Astrocyte (in vitro differentiated cells and primary cell): ENCODE data around the gene MGAT5. TPM values are rescaled to one million over a fixed set of nuclear protein-coding genes. Genes with fewer than 3 reads are reported as not detected.
A peak's percentile ranks its signal among the peaks of the same experiment; 100 is the strongest.

Source experiments
- DNase-seq: peaks from one replicate; pipeline ENCODE4 v3.0.0-alpha.2; 2010; ENCODE audit warnings: low read depth
- FAIRE-seq: peaks from 2 replicates; lab custom pipeline; 2011; peaks lifted over from hg19 to GRCh38; lab: Jason Lieb, UNC
- H2AFZ ChIP-seq: 2 replicates; pipeline ENCODE4 v1.6.0; 2012; ENCODE audit warnings: low read depth, low read length, inconsistent platforms
- H3K27ac ChIP-seq: 2 replicates; pipeline ENCODE4 v1.5.1; 2011; ENCODE audit warnings: low read depth, low read length, inconsistent platforms
- H3K27me3 ChIP-seq: 2 replicates; pipeline ENCODE4 v1.6.0; 2011; ENCODE audit warnings: low read length, inconsistent platforms; ENCODE audit not compliant: insufficient read depth
- H3K36me3 ChIP-seq: 2 replicates; pipeline ENCODE4 v1.5.1; 2011; ENCODE audit warnings: low read length, inconsistent platforms; ENCODE audit not compliant: insufficient read depth
- H3K4me1 ChIP-seq: 2 replicates; pipeline ENCODE4 v1.5.1; 2011; ENCODE audit warnings: low read length, inconsistent platforms; ENCODE audit not compliant: insufficient read depth
- H3K4me2 ChIP-seq: 2 replicates; pipeline ENCODE4 v1.6.0; 2012; ENCODE audit warnings: low read length, inconsistent platforms
- H3K4me3 ChIP-seq: 2 replicates; pipeline ENCODE4 v1.5.1; 2011; ENCODE audit warnings: low read depth, mild to moderate bottlenecking, low read length, inconsistent platforms; ENCODE audit not compliant: insufficient read depth
- H3K79me2 ChIP-seq: 2 replicates; pipeline ENCODE4 v1.6.0; 2012; ENCODE audit warnings: mild to moderate bottlenecking, low read length, inconsistent platforms; ENCODE audit not compliant: insufficient read depth
- H3K9ac ChIP-seq: 2 replicates; pipeline ENCODE4 v1.6.0; 2012; ENCODE audit warnings: mild to moderate bottlenecking, low read length, inconsistent platforms
- H3K9me3 ChIP-seq: 2 replicates; pipeline ENCODE4 v1.5.1; 2012; ENCODE audit warnings: low read depth, mild to moderate bottlenecking, low read length, inconsistent platforms; ENCODE audit not compliant: insufficient read depth
- H4K20me1 ChIP-seq: 2 replicates; pipeline ENCODE4 v1.6.0; 2012; ENCODE audit warnings: low read length, inconsistent platforms; ENCODE audit not compliant: insufficient read depth
- H3K27ac Mint-ChIP-seq: one replicate; pipeline ENCODE4 v1.8.0; 2021; ENCODE audit warnings: mild to moderate bottlenecking, mixed read lengths; ENCODE audit not compliant: unreplicated experiment
- H3K27me3 Mint-ChIP-seq: one replicate; pipeline ENCODE4 v1.8.0; 2021; ENCODE audit warnings: low read depth, mixed read lengths; ENCODE audit not compliant: unreplicated experiment
- H3K36me3 Mint-ChIP-seq: one replicate; pipeline ENCODE4 v1.8.0; 2021; ENCODE audit warnings: low read depth, mixed read lengths; ENCODE audit not compliant: unreplicated experiment
- H3K4me1 Mint-ChIP-seq: one replicate; pipeline ENCODE4 v1.8.0; 2021; ENCODE audit warnings: low read depth, mixed read lengths; ENCODE audit not compliant: unreplicated experiment
- H3K4me3 Mint-ChIP-seq: one replicate; pipeline ENCODE4 v1.8.0; 2021; ENCODE audit warnings: mild to moderate bottlenecking, moderate library complexity, mixed read lengths; ENCODE audit not compliant: unreplicated experiment
- H3K9me3 Mint-ChIP-seq: one replicate; pipeline ENCODE4 v1.8.0; 2021; ENCODE audit warnings: mild to moderate bottlenecking, mixed read lengths; ENCODE audit not compliant: unreplicated experiment
- CTCF ChIP-seq: IDR thresholded peaks from 2 replicates; pipeline ENCODE4 v1.5.1; 2011; ENCODE audit warnings: low read depth, mild to moderate bottlenecking, inconsistent platforms, low read length, moderate library complexity; ENCODE audit not compliant: insufficient read depth
- EZH2 ChIP-seq: IDR thresholded peaks from 2 replicates; pipeline ENCODE4 v1.6.1; 2012; ENCODE audit warnings: mild to moderate bottlenecking, low read length, inconsistent platforms; ENCODE audit not compliant: insufficient read depth
- total RNA-seq: library from RNA; stranded (reverse); gene quantifications from 2 replicates; pipeline ENCODE4 v1.2.1, GENCODE V29; 2021

MGAT5 gene
- total RNA-seq, 1 donor from 2014 or later, result 80.2 TPM

DNA sequence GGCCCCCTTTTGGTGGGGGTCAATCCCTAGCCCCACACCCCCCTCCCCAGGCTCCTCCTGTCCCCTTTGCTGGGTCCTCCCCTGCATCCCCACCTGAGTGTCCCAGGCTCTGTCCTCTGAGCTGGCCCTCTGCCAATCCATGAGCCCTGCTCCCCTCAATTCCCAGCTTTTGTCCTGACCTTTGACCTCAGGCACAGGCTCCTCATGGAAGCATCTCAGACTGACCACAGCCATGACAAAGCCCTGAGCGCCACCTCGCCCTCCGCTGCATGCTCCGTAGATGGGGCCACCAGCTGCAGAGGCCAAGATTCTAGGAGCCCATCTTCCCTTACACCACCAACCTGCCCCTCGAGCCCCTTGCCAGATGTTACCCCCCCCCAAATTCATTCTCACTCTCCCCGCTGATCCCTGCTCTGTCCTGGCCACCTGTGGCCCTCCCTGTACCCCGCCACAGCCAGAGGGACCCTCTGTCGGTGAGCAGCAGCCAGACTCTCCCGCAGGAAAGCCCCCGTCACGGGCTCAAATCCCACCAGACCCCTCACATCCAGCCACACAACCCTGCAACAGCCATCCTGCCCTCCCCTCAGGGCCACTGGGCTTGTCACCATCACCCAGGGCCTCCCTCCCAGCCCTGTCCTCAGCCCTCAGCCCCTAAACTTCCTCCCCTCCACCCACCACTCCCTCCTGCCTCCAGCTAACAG is 206.0 kb downstream of the MGAT5 start:
- Histone ChIP-seq H3K4me1 (no peaks in the 10 kb centered on the region), H4K20me1 (no peaks in the 10 kb centered on the region), H3K79me2 (no peaks in the 10 kb centered on the region), H3K9ac (no peak overlapping the region), H3K4me2 (no peak overlapping the region), H3K9me3 (no peaks in the 10 kb centered on the region), H3K27ac (no peak overlapping the region), H3K4me3 (no peak overlapping the region), H3K27me3 (no peaks in the 10 kb centered on the region), H2AFZ (no peak overlapping the region), H3K36me3 (no peaks in the 10 kb centered on the region)
- Mint-ChIP-seq H3K27ac (no peak overlapping the region), H3K9me3 (no peaks in the 10 kb centered on the region), H3K36me3 (peaks cover 4% of the 10 kb centered on the region), H3K4me1 (no peaks in the 10 kb centered on the region), H3K4me3 (no peak overlapping the region), H3K27me3 (peaks cover 4% of the 10 kb centered on the region)
- no peak for FAIRE-seq
- no peak for DNase-seq
- TF ChIP-seq EZH2 (no peak), CTCF (no peak)

GRCh38 chr2:134460583-134460998 is 206.7 kb downstream of the MGAT5 start:
- H3K9me3 ChIP-seq, result no peaks in the 10 kb centered on the region
- peak; percentile 33 for DNase-seq
- H3K27me3 ChIP-seq, result no peaks in the 10 kb centered on the region
- H3K9ac ChIP-seq, result no peak overlapping the region
- no peak overlapping the region for H3K27ac ChIP-seq
- no peak overlapping the region for H3K4me2 ChIP-seq
- H3K27me3 Mint-ChIP-seq, result peaks cover 4% of the 10 kb centered on the region
- no peaks in the 10 kb centered on the region for H3K9me3 Mint-ChIP-seq
- FAIRE-seq, result no peak
- peak overlapping the region; percentile 55 for H3K27ac Mint-ChIP-seq
- H2AFZ ChIP-seq, result no peak overlapping the region
- H3K36me3 Mint-ChIP-seq, result peaks cover 4% of the 10 kb centered on the region
- no peaks in the 10 kb centered on the region for H3K79me2 ChIP-seq
- no peaks in the 10 kb centered on the region for H3K4me1 ChIP-seq
- no peaks in the 10 kb centered on the region for H3K4me1 Mint-ChIP-seq
- no peaks in the 10 kb centered on the region for H3K36me3 ChIP-seq
- TF ChIP-seq EZH2 (no peak), CTCF (peak; percentile 52)
- no peak overlapping the region for H3K4me3 ChIP-seq
- H4K20me1 ChIP-seq, result no peaks in the 10 kb centered on the region
- no peak overlapping the region for H3K4me3 Mint-ChIP-seq

DNA sequence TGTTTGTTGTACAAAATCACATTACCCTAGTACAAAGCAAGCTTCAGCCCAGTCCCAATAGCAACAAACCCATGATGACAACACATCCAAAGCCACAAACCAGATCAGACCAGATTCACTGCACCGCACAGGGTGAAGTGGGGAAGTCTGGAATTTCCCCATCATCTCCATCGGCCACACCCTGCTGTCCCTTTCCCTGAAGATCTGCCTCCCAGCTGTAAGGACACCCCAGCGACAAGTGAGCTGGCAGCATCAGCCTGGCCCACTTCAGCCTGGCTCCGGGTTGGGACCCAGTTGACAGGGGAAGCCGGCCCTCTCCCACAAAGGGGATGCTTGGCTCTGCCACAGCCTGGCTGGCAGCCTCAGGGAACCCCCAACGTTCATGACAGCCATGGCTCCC is 207.6 kb downstream of the MGAT5 start:
- H2AFZ ChIP-seq, result no peak overlapping the region
- H3K27ac ChIP-seq, result no peak overlapping the region
- peak; percentile 8 for DNase-seq
- no peak overlapping the region for H3K9ac ChIP-seq
- H3K4me1 ChIP-seq, result no peaks in the 10 kb centered on the region
- H3K4me2 ChIP-seq, result no peak overlapping the region
- no peak for TF ChIP-seq EZH2
- TF ChIP-seq CTCF, result no peak
- H3K27me3 ChIP-seq, result no peaks in the 10 kb centered on the region
- no peaks in the 10 kb centered on the region for H3K9me3 Mint-ChIP-seq
- peaks cover 7% of the 10 kb centered on the region for H3K27me3 Mint-ChIP-seq
- H3K27ac Mint-ChIP-seq, result peak overlapping the region; percentile 48
- H4K20me1 ChIP-seq, result no peaks in the 10 kb centered on the region
- H3K4me3 ChIP-seq, result no peak overlapping the region
- H3K79me2 ChIP-seq, result no peaks in the 10 kb centered on the region
- no peak for FAIRE-seq
- peaks cover 1% of the 10 kb centered on the region for H3K36me3 Mint-ChIP-seq
- H3K4me3 Mint-ChIP-seq, result no peak overlapping the region
- no peaks in the 10 kb centered on the region for H3K36me3 ChIP-seq
- no peaks in the 10 kb centered on the region for H3K9me3 ChIP-seq
- H3K4me1 Mint-ChIP-seq, result no peaks in the 10 kb centered on the region
